Measurements from ENCODE around the gene CCDC194. TPM values are rescaled to one million over a fixed set of nuclear protein-coding genes. Genes with fewer than 3 reads are reported as not detected.
A peak's percentile ranks its signal among the peaks of the same experiment; 100 is the strongest.

CCDC194 gene
- not detected for total RNA-seq

- no peaks in the 10 kb centered on the region for H3K9me3 ChIP-seq (ENCODE audit: control insufficient read depth in 3 of 3, low read length in 3 of 3)
- peaks cover 7 to 42% (median 22%) of the 10 kb centered on the region in 3 donors for H3K27me3 ChIP-seq (ENCODE audit: control insufficient read depth in 3 of 3, insufficient read depth in 3 of 3, low read length in 3 of 3)
- H3K27ac ChIP-seq (ENCODE audit: low read depth, low read length) = no peak within 1 kb of the TSS
- peaks cover 11 to 23% (median 15%) of the 10 kb centered on the region in 3 donors for H3K4me1 ChIP-seq (ENCODE audit: control insufficient read depth in 3 of 3, insufficient read depth in 3 of 3, low read length in 3 of 3)
- no peaks in the 10 kb centered on the region for H3K36me3 ChIP-seq (ENCODE audit: control insufficient read depth in 3 of 3, insufficient read depth in 3 of 3, low read length in 3 of 3)
- H3K9ac ChIP-seq (ENCODE audit: low read depth in 1 of 3, low read length in 3 of 3) = no peak within 1 kb of the TSS
- no peak within 1 kb of the TSS for H3K4me3 ChIP-seq (ENCODE audit: low read length in 3 of 3)
These were observed at the start of gene CCDC194 for GRCh38 chr19:17393914-17394313. CCDC194 (minus strand) TSS chr19:17394196; CDS start chr19:17394158, 38 bp downstream.

GRCh38 chr19:17441241-17442021 is 47.4 kb upstream of the CCDC194 start:
- H3K9ac ChIP-seq (ENCODE audit: low read depth in 1 of 3, low read length in 3 of 3) = no peak overlapping the region
- H3K27ac ChIP-seq (ENCODE audit: low read depth, low read length) = no peak overlapping the region
- H3K36me3 ChIP-seq (ENCODE audit: control insufficient read depth in 3 of 3, insufficient read depth in 3 of 3, low read length in 3 of 3) = no peaks in the 10 kb centered on the region
- H3K9me3 ChIP-seq (ENCODE audit: control insufficient read depth in 3 of 3, low read length in 3 of 3) = peaks cover 0 to 3% (median 0%) of the 10 kb centered on the region in 3 donors
- no peaks in the 10 kb centered on the region for H3K4me1 ChIP-seq (ENCODE audit: control insufficient read depth in 3 of 3, insufficient read depth in 3 of 3, low read length in 3 of 3)
- peaks cover 0 to 6% (median 3%) of the 10 kb centered on the region in 3 donors for H3K27me3 ChIP-seq (ENCODE audit: control insufficient read depth in 3 of 3, insufficient read depth in 3 of 3, low read length in 3 of 3)
- no peak overlapping the region for H3K4me3 ChIP-seq (ENCODE audit: low read length in 3 of 3)

GRCh38 chr19:17436874-17437267 is 42.9 kb upstream of the CCDC194 start:
- Histone ChIP-seq H3K4me3 (ENCODE audit: low read length in 3 of 3) (no peak overlapping the region), H3K36me3 (ENCODE audit: control insufficient read depth in 3 of 3, insufficient read depth in 3 of 3, low read length in 3 of 3) (no peaks in the 10 kb centered on the region), H3K9me3 (ENCODE audit: control insufficient read depth in 3 of 3, low read length in 3 of 3) (peaks cover 0 to 3% (median 0%) of the 10 kb centered on the region in 3 donors), H3K27me3 (ENCODE audit: control insufficient read depth in 3 of 3, insufficient read depth in 3 of 3, low read length in 3 of 3) (peaks cover 0 to 6% (median 3%) of the 10 kb centered on the region in 3 donors), H3K27ac (ENCODE audit: low read depth, low read length) (no peak overlapping the region), H3K4me1 (ENCODE audit: control insufficient read depth in 3 of 3, insufficient read depth in 3 of 3, low read length in 3 of 3) (no peaks in the 10 kb centered on the region), H3K9ac (ENCODE audit: low read depth in 1 of 3, low read length in 3 of 3) (no peak overlapping the region)

- no peak overlapping the region for H3K9ac ChIP-seq (ENCODE audit: low read depth in 1 of 3, low read length in 3 of 3)
- H3K4me1 ChIP-seq (ENCODE audit: control insufficient read depth in 3 of 3, insufficient read depth in 3 of 3, low read length in 3 of 3) = no peaks in the 10 kb centered on the region
- H3K36me3 ChIP-seq (ENCODE audit: control insufficient read depth in 3 of 3, insufficient read depth in 3 of 3, low read length in 3 of 3) = no peaks in the 10 kb centered on the region
- H3K27me3 ChIP-seq (ENCODE audit: control insufficient read depth in 3 of 3, insufficient read depth in 3 of 3, low read length in 3 of 3) = peaks cover 0 to 7% (median 3%) of the 10 kb centered on the region in 3 donors
- H3K27ac ChIP-seq (ENCODE audit: low read depth, low read length) = no peak overlapping the region
- H3K9me3 ChIP-seq (ENCODE audit: control insufficient read depth in 3 of 3, low read length in 3 of 3) = peaks cover 0 to 2% (median 0%) of the 10 kb centered on the region in 3 donors
- no peak overlapping the region for H3K4me3 ChIP-seq (ENCODE audit: low read length in 3 of 3)
These were observed 42.3 kb upstream of the CCDC194 start for GRCh38 chr19:17436094-17436873.

- no peak overlapping the region for H3K27ac ChIP-seq (ENCODE audit: low read depth, low read length)
- H3K9ac ChIP-seq (ENCODE audit: low read depth in 1 of 3, low read length in 3 of 3) = no peak overlapping the region
- H3K9me3 ChIP-seq (ENCODE audit: control insufficient read depth in 3 of 3, low read length in 3 of 3) = no peaks in the 10 kb centered on the region
- no peak overlapping the region for H3K4me3 ChIP-seq (ENCODE audit: low read length in 3 of 3)
- H3K4me1 ChIP-seq (ENCODE audit: control insufficient read depth in 3 of 3, insufficient read depth in 3 of 3, low read length in 3 of 3) = no peaks in the 10 kb centered on the region
- peaks cover 0 to 8% (median 3%) of the 10 kb centered on the region in 3 donors for H3K27me3 ChIP-seq (ENCODE audit: control insufficient read depth in 3 of 3, insufficient read depth in 3 of 3, low read length in 3 of 3)
- no peaks in the 10 kb centered on the region for H3K36me3 ChIP-seq (ENCODE audit: control insufficient read depth in 3 of 3, insufficient read depth in 3 of 3, low read length in 3 of 3)
These were observed 41.2 kb upstream of the CCDC194 start for GRCh38 chr19:17435218-17435617.

- no peaks in the 10 kb centered on the region for H3K36me3 ChIP-seq (ENCODE audit: control insufficient read depth in 3 of 3, insufficient read depth in 3 of 3, low read length in 3 of 3)
- no peak overlapping the region for H3K4me3 ChIP-seq (ENCODE audit: low read length in 3 of 3)
- H3K27me3 ChIP-seq (ENCODE audit: control insufficient read depth in 3 of 3, insufficient read depth in 3 of 3, low read length in 3 of 3) = peaks cover 0 to 6% (median 0%) of the 10 kb centered on the region in 3 donors
These were observed 37.4 kb upstream of the CCDC194 start for GRCh38 chr19:17431417-17431816.

GRCh38 chr19:17429641-17430113 is 35.7 kb upstream of the CCDC194 start:
- Histone ChIP-seq H3K9ac (ENCODE audit: low read depth in 1 of 3, low read length in 3 of 3) (peak overlapping the region in 1 of 3 donors; percentile 51), H3K4me1 (ENCODE audit: control insufficient read depth in 3 of 3, insufficient read depth in 3 of 3, low read length in 3 of 3) (peaks cover 5 to 6% (median 6%) of the 10 kb centered on the region in 3 donors), H3K27me3 (ENCODE audit: control insufficient read depth in 3 of 3, insufficient read depth in 3 of 3, low read length in 3 of 3) (peaks cover 0 to 6% (median 0%) of the 10 kb centered on the region in 3 donors), H3K9me3 (ENCODE audit: control insufficient read depth in 3 of 3, low read length in 3 of 3) (no peaks in the 10 kb centered on the region), H3K36me3 (ENCODE audit: control insufficient read depth in 3 of 3, insufficient read depth in 3 of 3, low read length in 3 of 3) (no peaks in the 10 kb centered on the region), H3K4me3 (ENCODE audit: low read length in 3 of 3) (no peak overlapping the region), H3K27ac (ENCODE audit: low read depth, low read length) (no peak overlapping the region)

More at GRCh38 chr19:17431417-17431816, 37.4 kb upstream of the CCDC194 start:
- Histone ChIP-seq H3K9me3 (ENCODE audit: control insufficient read depth in 3 of 3, low read length in 3 of 3) (no peaks in the 10 kb centered on the region), H3K4me1 (ENCODE audit: control insufficient read depth in 3 of 3, insufficient read depth in 3 of 3, low read length in 3 of 3) (peaks cover 5 to 6% (median 6%) of the 10 kb centered on the region in 3 donors), H3K9ac (ENCODE audit: low read depth in 1 of 3, low read length in 3 of 3) (no peak overlapping the region), H3K27ac (ENCODE audit: low read depth, low read length) (no peak overlapping the region)

GRCh38 chr19:17424743-17425365 is 30.9 kb upstream of the CCDC194 start:
- no peaks in the 10 kb centered on the region for H3K27me3 ChIP-seq (ENCODE audit: control insufficient read depth in 3 of 3, insufficient read depth in 3 of 3, low read length in 3 of 3)
- peaks cover 9% of the 10 kb centered on the region in 3 donors for H3K4me1 ChIP-seq (ENCODE audit: control insufficient read depth in 3 of 3, insufficient read depth in 3 of 3, low read length in 3 of 3)
- H3K9me3 ChIP-seq (ENCODE audit: control insufficient read depth in 3 of 3, low read length in 3 of 3) = no peaks in the 10 kb centered on the region
- H3K9ac ChIP-seq (ENCODE audit: low read depth in 1 of 3, low read length in 3 of 3) = no peak overlapping the region
- peaks cover 6 to 12% (median 7%) of the 10 kb centered on the region in 3 donors for H3K36me3 ChIP-seq (ENCODE audit: control insufficient read depth in 3 of 3, insufficient read depth in 3 of 3, low read length in 3 of 3)
- no peak overlapping the region for H3K4me3 ChIP-seq (ENCODE audit: low read length in 3 of 3)
- no peak overlapping the region for H3K27ac ChIP-seq (ENCODE audit: low read depth, low read length)

- Histone ChIP-seq H3K27me3 (ENCODE audit: control insufficient read depth in 3 of 3, insufficient read depth in 3 of 3, low read length in 3 of 3) (no peaks in the 10 kb centered on the region), H3K27ac (ENCODE audit: low read depth, low read length) (no peak overlapping the region), H3K9ac (ENCODE audit: low read depth in 1 of 3, low read length in 3 of 3) (no peak overlapping the region), H3K4me1 (ENCODE audit: control insufficient read depth in 3 of 3, insufficient read depth in 3 of 3, low read length in 3 of 3) (peaks cover 11 to 14% (median 12%) of the 10 kb centered on the region in 3 donors), H3K36me3 (ENCODE audit: control insufficient read depth in 3 of 3, insufficient read depth in 3 of 3, low read length in 3 of 3) (peaks cover 6 to 12% (median 7%) of the 10 kb centered on the region in 3 donors), H3K9me3 (ENCODE audit: control insufficient read depth in 3 of 3, low read length in 3 of 3) (no peaks in the 10 kb centered on the region), H3K4me3 (ENCODE audit: low read length in 3 of 3) (no peak overlapping the region)
These were observed 29.6 kb upstream of the CCDC194 start for GRCh38 chr19:17423429-17424208.

All from skeletal muscle tissue (tissue), 4 donors.